GM19023 (cell line): ENCODE results near the gene RBM19.
"Not testable (repeated sequence)": the region's sequence is repeated elsewhere in the genome, so short reads cannot be mapped to it uniquely, and the experiment has no call there.

ENCODE experiments used
- ATAC-seq: cut with Tn5 transposase; IDR thresholded peaks from one replicate; pipeline ENCODE4 v1.9.1; 2021; ENCODE audit warnings: mild to moderate bottlenecking, moderate library complexity; ENCODE audit not compliant: unreplicated experiment

RBM19 gene, protein sequence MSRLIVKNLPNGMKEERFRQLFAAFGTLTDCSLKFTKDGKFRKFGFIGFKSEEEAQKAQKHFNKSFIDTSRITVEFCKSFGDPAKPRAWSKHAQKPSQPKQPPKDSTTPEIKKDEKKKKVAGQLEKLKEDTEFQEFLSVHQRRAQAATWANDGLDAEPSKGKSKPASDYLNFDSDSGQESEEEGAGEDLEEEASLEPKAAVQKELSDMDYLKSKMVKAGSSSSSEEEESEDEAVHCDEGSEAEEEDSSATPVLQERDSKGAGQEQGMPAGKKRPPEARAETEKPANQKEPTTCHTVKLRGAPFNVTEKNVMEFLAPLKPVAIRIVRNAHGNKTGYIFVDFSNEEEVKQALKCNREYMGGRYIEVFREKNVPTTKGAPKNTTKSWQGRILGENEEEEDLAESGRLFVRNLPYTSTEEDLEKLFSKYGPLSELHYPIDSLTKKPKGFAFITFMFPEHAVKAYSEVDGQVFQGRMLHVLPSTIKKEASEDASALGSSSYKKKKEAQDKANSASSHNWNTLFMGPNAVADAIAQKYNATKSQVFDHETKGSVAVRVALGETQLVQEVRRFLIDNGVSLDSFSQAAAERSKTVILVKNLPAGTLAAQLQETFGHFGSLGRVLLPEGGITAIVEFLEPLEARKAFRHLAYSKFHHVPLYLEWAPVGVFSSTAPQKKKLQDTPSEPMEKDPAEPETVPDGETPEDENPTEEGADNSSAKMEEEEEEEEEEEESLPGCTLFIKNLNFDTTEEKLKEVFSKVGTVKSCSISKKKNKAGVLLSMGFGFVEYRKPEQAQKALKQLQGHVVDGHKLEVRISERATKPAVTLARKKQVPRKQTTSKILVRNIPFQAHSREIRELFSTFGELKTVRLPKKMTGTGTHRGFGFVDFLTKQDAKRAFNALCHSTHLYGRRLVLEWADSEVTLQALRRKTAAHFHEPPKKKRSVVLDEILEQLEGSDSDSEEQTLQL

GRCh38 chr12:113965951-113966797, at the start of gene RBM19:
TSS of gene RBM19 (minus strand) at chr12:113966325. CDS start at chr12:113966227, 98 bp downstream.
- peak; percentile 93 for ATAC-seq

DNA sequence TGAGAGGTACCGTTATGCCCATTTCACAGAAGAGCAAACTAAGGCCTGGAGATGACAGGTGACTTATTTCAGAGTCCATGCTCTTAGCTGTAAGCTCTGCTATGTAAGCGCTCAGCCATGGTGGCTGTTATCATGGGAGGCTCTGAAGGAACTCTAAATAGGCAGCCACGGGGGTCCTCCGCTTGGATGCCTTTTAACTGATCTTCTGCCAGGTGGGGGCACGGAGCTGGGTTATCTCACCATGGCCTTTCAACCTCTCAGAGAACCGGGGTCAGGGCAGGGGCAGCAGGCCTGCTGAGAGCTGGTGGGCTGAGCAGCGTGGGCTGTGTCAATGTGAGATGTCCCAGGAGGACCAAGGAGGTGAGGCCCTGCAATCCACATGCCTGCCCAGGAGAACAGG, 49.7 kb upstream of the RBM19 start:
- ATAC-seq: no peak

DNA sequence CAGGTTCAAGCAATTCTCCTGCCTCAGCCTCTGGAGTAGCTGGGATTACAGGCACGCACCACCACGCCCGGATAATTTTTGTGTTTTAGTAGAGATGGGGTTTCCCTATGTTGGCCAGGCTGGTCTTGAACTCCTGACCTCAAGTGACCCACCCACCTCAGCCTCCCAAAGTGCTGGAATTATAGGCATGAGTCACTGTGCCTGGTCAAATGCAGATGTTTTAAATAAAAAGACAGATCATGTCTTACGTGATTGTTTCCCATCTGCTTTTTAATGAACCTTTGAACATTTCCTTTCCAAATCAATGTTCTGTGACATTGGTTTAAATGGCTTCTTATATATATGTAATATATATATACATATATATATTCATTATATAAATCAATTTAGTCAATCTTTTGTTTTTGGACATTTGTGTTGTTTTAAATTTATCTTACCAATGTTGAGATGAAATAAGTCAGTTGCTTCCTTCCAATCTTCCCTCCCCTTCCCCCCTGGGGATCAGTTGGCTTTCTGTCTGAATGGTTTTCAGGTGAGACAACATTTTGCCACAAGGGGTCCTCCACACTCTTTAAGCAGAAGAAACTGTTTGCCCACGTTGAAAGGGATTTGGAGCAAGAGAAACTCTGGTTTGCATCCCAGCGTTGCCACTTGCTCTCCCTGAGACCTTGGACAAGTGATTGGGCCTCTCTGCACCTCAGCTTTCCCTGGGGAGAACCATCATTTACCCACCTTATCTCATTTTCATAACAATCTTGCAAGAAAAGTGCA, 47.6 kb upstream of the RBM19 start:
- ATAC-seq: no peak

GRCh38 chr12:114012744-114013431, 46.8 kb upstream of the RBM19 start:
- no peak for ATAC-seq

DNA sequence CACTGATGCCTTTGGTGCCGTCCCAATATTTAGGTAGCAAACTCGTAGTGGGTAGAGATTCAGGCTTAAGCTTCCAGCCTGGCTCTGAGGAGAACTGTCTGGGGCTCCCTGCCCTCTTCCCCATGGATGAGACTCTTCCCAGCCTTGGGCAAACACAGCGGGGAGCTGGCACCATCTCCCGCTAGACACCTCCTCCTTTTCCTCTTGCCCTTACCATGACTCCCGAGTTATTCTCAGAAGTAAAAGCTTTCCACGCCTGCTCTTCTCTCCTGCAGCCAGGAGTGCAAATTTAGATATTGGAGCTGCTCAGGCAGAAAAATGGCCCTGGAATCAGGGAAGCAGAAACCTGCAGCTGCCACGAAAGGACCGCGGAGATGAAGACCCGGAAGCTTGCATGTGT, 45.6 kb upstream of the RBM19 start:
- ATAC-seq: no peak

GRCh38 chr12:114006482-114007425, 40.6 kb upstream of the RBM19 start:
- no peak for ATAC-seq

DNA sequence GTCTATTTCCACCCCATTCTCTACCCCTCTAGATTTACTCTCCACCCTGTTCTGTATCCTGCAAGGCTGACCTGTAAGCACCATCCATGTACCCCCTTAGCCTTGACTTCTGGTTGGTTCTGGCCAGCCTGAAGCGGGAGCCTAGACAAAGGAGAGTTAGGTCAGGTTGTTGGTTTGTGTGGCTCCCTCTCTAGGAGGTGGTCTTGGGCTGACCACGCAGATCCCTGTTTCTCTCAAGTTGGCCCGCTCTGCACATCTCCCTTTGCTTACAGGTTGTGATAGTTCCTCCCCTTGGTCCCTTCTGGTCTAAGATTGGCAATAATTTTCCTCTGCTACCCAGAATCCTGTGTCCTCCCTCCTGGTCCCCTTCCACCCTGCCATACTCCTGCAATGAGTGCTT, 38.3 kb upstream of the RBM19 start:
- ATAC-seq: no peak

- no peak for ATAC-seq
Measured at GRCh38 chr12:114003286-114003685, 37.2 kb upstream of the RBM19 start.

DNA sequence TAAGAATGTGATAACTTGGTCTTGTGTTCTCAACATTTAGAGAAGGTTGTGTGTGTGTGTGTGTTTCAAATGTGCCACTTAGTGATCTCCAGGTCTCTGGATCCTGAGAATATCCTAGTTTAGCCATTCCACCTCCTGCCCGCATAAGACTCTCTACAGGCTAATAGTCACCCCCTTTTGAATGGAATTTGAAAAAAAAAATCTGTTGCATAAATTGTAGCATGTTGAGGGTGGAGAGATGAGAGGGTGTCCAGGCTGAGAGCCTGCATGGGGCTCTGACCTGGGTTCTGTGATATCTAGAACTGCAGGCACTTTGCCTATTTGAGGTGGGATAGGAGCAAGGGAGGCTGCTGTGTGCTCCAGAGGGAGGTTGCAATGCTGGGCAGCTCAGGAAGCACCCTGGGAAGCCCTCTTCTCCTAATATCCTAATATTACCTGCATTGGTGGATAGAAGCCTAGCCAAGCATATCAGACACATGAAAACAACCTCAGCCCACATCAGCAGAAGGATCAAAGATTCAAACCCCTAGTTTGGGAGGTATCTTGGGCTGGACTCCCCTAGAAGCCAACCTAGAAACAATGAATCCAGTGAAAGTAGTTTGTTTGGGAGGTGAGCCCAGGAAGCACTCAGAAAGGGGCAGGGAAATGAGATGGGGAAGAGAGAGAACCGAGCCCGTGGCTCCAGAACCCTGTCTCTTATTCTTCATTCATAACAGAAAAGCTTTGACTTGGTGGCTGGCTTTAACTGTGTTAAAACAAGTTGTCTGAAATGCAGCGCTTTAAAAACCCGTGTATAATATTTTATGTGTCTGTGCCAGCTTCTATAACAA, 35.6 kb upstream of the RBM19 start:
- ATAC-seq: no peak

- no peak for ATAC-seq
Measured at GRCh38 chr12:114000861-114001260, 34.7 kb upstream of the RBM19 start.

DNA sequence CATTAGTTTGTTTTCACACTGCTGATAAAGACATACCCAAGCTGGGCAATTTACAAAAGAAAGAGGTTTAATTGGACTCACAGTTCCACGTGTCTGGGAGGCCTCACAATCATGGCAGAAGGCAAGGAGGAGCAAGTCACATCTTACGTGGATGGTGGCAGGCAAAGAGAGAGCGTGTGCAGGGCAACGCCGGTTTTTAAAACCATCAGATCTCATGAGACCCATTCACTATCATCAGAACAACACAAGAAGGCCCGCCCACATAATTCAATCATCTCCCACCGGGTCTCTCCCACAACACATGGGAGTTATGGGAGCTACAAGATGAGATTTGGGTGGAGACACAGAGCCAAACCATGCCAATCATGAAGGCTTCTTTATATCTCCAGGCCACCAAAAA, 34.1 kb upstream of the RBM19 start:
- ATAC-seq: not testable (repeated sequence)

DNA sequence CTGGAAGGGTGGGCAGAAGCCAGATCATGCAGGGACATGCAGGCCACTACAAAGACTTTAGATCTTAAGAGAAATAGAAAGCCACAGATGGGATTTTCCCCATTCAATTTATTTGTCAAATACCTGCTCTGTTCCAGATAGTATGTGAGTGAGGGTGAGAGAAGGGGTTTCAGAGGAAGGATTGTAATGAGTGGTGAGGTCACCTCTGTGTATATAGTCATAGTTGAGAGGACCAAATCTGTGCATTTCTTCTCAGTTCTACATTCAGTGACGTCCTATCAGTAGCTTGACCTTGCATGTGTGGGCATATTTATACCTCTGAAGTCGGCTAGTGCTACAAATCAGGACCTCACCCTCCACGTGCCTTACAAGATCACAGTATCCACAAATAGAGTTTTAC, 31.2 kb upstream of the RBM19 start:
- ATAC-seq: no peak

DNA sequence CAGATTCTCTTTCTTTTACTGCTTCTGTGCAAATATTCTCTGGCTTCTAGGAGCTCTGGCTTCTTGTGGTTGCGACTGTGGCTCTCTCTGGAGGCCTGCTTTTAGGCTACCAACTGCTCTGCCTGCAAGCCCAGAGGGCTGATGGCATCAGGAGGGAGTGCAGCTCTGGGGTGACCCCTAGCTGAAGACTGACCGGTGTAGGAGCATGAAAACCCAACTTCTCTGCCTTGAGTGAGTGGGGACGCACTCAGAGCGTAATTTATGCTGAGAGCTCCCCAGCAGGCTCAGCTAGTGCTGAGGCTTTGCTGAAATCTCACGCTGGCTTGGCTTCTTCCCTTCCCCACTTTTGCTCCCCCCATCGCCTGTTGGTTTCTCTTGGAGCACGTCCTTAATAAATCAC, 29.9 kb upstream of the RBM19 start:
- no peak for ATAC-seq

DNA sequence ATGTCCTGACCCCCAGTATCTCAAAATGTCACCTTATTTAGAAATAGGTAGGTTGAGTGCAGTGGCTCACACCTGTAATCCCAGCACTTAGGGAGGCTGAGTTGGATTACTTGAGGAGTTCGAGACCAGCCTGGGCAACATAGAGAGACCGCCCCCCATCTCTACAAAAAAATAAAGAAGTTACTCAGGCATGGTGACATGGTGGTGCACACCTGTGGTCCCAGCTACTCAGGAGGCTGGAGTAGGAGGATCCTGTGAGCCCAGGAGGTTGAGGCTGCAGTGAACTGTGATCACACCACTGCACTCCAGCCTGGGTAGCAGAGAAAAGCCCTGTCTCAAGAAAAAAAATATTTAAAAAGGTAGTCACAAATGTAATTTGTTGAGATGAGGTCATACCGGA, 27.9 kb upstream of the RBM19 start:
- ATAC-seq: no peak

DNA sequence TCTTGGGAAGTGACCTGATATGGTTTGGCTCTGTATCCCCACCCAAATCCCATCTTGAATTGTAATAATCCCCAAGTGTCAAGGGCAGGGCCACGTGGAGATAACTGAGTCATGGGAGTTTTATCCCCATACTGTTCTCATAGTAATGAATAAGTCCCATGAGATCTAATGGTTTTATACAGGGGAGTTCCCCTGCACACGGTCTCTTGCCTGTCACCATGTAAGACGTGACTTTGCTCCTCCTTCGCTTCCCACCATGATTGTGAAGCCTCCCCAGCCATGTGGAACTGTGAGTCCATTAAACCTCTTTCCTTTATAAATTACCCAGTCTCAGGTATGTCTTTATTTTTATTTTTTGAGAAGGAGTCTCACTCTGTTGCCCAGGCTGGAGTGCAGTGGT, 26.6 kb upstream of the RBM19 start:
- not testable (repeated sequence) for ATAC-seq

- ATAC-seq: no peak
Measured at GRCh38 chr12:113991224-113992044, 25.3 kb upstream of the RBM19 start.
